MM.1S (cell line): ENCODE results near the gene TAF4B.

Experiments used
- DNase-seq: peaks from one replicate; pipeline ENCODE4 v3.0.0-alpha.2; 2015
- H2AFZ ChIP-seq: fragments of 300-600 bp; sonication (generic); 2 replicates; pipeline ENCODE4 v1.6.0; 2016; ENCODE audit warnings: antibody characterized with exemption, low read length
- H3F3A ChIP-seq: fragments of 300-600 bp; sonication (generic); 2 replicates; pipeline ENCODE4 v1.6.1; 2016; ENCODE audit warnings: mild to moderate bottlenecking, antibody characterized with exemption, low read length, moderate library complexity, mixed read lengths; ENCODE audit not compliant: insufficient read depth
- H3K27ac ChIP-seq: fragments of 300-600 bp; sonication (generic); 2 replicates; pipeline ENCODE4 v1.5.1; 2016; ENCODE audit warnings: mild to moderate bottlenecking, low read length
- H3K27me3 ChIP-seq: fragments of 300-600 bp; sonication (generic); replicated peaks from 2 replicates; pipeline ENCODE4 v1.6.0; 2016; ENCODE audit warnings: low read length; ENCODE audit not compliant: insufficient read depth
- H3K36me3 ChIP-seq: fragments of 300-600 bp; sonication (generic); replicated peaks from 2 replicates; pipeline ENCODE4 v1.6.1; 2016; ENCODE audit warnings: mild to moderate bottlenecking, low read length, mixed read lengths; ENCODE audit not compliant: insufficient read depth
- H3K4me1 ChIP-seq: fragments of 300-600 bp; sonication (generic); 2 replicates; pipeline ENCODE4 v1.6.1; 2016; ENCODE audit warnings: low read length, mixed read lengths
- H3K4me2 ChIP-seq: fragments of 300-600 bp; sonication (generic); 2 replicates; pipeline ENCODE4 v1.6.0; 2016; ENCODE audit warnings: low read depth, low read length
- H3K4me3 ChIP-seq: fragments of 300-600 bp; sonication (generic); 2 replicates; pipeline ENCODE4 v1.5.1; 2016; ENCODE audit warnings: low read length, mixed read lengths
- H3K79me2 ChIP-seq: fragments of 300-600 bp; sonication (generic); 2 replicates; pipeline ENCODE4 v1.6.1; 2016; ENCODE audit warnings: mixed run types, low read length, mixed read lengths
- H3K9ac ChIP-seq: fragments of 300-600 bp; sonication (generic); 2 replicates; pipeline ENCODE4 v1.6.1; 2016; ENCODE audit warnings: low read length, mixed read lengths
- H3K9me2 ChIP-seq: fragments of 300-600 bp; sonication (generic); replicated peaks from 2 replicates; pipeline ENCODE4 v1.6.1; 2016; ENCODE audit warnings: mild to moderate bottlenecking, low read length, mixed read lengths; ENCODE audit not compliant: insufficient read depth
- H3K9me3 ChIP-seq: fragments of 300-600 bp; sonication (generic); replicated peaks from 2 replicates; pipeline ENCODE4 v1.6.1; 2016; ENCODE audit warnings: mild to moderate bottlenecking, low read length, mixed read lengths; ENCODE audit not compliant: insufficient read depth
- H4K20me1 ChIP-seq: fragments of 300-600 bp; sonication (generic); 2 replicates; pipeline ENCODE4 v1.6.1; 2016; ENCODE audit warnings: mild to moderate bottlenecking, low read length, moderate library complexity, mixed read lengths; ENCODE audit not compliant: insufficient read depth
- EZH2 ChIP-seq: fragments of 300-600 bp; sonication (generic); optimal IDR thresholded peaks from 2 replicates; pipeline ENCODE3; 2017; ENCODE audit warnings: low read depth, mild to moderate bottlenecking, antibody characterized with exemption, low read length, mixed read lengths
- EZH2phosphoT487 ChIP-seq: fragments of 300-600 bp; sonication (generic); IDR thresholded peaks from 2 replicates; pipeline ENCODE4 v1.6.1; 2018; ENCODE audit warnings: antibody characterized with exemption, low read length
- TF ChIP-seq, protein P1 (sequence below): fragments of 300-600 bp; sonication (generic); IDR thresholded peaks from 2 replicates; pipeline ENCODE4 v1.5.1; 2016; ENCODE audit warnings: antibody characterized with exemption, low read length, mixed read lengths

The TAF4B gene

DNA sequence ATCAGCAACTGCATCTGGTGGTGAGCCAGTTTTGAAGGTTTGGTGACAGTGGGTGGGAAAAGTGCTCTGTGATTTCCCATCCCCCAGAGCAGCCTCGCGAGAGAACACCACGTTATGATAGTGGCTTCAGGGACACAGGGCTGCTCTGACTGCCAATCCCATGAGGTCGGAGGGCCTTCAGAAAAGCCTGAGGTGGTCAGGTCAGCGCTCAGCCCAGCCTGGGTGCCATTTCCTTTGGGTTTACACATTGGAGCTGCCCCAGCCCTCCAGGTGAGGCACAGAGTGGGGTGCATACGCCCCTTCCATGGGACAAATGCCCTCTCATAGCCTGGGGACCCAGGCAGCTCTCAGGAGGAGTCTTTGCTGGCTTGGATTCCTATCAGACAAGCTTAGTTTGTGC is 195.3 kb downstream of the TAF4B start:
- no peaks in the 10 kb centered on the region for H4K20me1 ChIP-seq
- DNase-seq, result no peak
- no peaks in the 10 kb centered on the region for H3K27me3 ChIP-seq
- H3K4me2 ChIP-seq, result no peak overlapping the region
- H3K4me3 ChIP-seq, result no peak overlapping the region
- no peaks in the 10 kb centered on the region for H3K36me3 ChIP-seq
- H3F3A ChIP-seq, result peaks cover 11% of the 10 kb centered on the region; the same call in 1 of the 2 replicates
- H3K27ac ChIP-seq, result no peak overlapping the region
- no peak overlapping the region for H3K9ac ChIP-seq
- H3K79me2 ChIP-seq, result no peaks in the 10 kb centered on the region
- TF ChIP-seq EZH2phosphoT487, result no peak
- H3K4me1 ChIP-seq, result peaks cover 16% of the 10 kb centered on the region
- H3K9me2 ChIP-seq, result no peaks in the 10 kb centered on the region
- no peaks in the 10 kb centered on the region for H3K9me3 ChIP-seq
- H2AFZ ChIP-seq, result no peak overlapping the region

- Histone ChIP-seq H3K4me2 (no peak overlapping the region), H4K20me1 (no peaks in the 10 kb centered on the region), H3F3A (peaks cover 11% of the 10 kb centered on the region; the same call in 1 of the 2 replicates), H3K27ac (no peak overlapping the region), H3K9me3 (no peaks in the 10 kb centered on the region), H3K4me1 (peaks cover 16% of the 10 kb centered on the region), H3K36me3 (no peaks in the 10 kb centered on the region), H3K27me3 (no peaks in the 10 kb centered on the region), H2AFZ (no peak overlapping the region), H3K79me2 (no peaks in the 10 kb centered on the region), H3K9me2 (no peaks in the 10 kb centered on the region), H3K4me3 (no peak overlapping the region), H3K9ac (no peak overlapping the region)
- TF ChIP-seq EZH2 (no peak), EZH2phosphoT487 (no peak)
- TF ChIP-seq, protein P1, sequence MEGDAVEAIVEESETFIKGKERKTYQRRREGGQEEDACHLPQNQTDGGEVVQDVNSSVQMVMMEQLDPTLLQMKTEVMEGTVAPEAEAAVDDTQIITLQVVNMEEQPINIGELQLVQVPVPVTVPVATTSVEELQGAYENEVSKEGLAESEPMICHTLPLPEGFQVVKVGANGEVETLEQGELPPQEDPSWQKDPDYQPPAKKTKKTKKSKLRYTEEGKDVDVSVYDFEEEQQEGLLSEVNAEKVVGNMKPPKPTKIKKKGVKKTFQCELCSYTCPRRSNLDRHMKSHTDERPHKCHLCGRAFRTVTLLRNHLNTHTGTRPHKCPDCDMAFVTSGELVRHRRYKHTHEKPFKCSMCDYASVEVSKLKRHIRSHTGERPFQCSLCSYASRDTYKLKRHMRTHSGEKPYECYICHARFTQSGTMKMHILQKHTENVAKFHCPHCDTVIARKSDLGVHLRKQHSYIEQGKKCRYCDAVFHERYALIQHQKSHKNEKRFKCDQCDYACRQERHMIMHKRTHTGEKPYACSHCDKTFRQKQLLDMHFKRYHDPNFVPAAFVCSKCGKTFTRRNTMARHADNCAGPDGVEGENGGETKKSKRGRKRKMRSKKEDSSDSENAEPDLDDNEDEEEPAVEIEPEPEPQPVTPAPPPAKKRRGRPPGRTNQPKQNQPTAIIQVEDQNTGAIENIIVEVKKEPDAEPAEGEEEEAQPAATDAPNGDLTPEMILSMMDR, result no peak
- no peak for DNase-seq
Observed at GRCh38 chr18:26421931-26422330, 195.7 kb downstream of the TAF4B start.

- peaks cover 16% of the 10 kb centered on the region for H3K4me1 ChIP-seq
- H3K27me3 ChIP-seq, result no peaks in the 10 kb centered on the region
- no peak overlapping the region for H3K27ac ChIP-seq
- no peaks in the 10 kb centered on the region for H4K20me1 ChIP-seq
- no peaks in the 10 kb centered on the region for H3K9me2 ChIP-seq
- DNase-seq, result no peak
- H2AFZ ChIP-seq, result no peak overlapping the region
- H3K9ac ChIP-seq, result no peak overlapping the region
- no peaks in the 10 kb centered on the region for H3K36me3 ChIP-seq
- no peak for TF ChIP-seq EZH2phosphoT487
- TF ChIP-seq, protein P1, result no peak
- TF ChIP-seq EZH2, result no peak
- peaks cover 11% of the 10 kb centered on the region; the same call in 1 of the 2 replicates for H3F3A ChIP-seq
- H3K9me3 ChIP-seq, result no peaks in the 10 kb centered on the region
- H3K4me2 ChIP-seq, result no peak overlapping the region
- no peaks in the 10 kb centered on the region for H3K79me2 ChIP-seq
- no peak overlapping the region for H3K4me3 ChIP-seq
Observed at GRCh38 chr18:26422472-26423162, 196.4 kb downstream of the TAF4B start.
